GM18951 (cell line): Measurements from ENCODE around the gene SYMPK.

Source experiments
- POLR2A ChIP-seq: IDR thresholded peaks from 4 replicates; pipeline ENCODE4 v1.6.1; 2011; ENCODE audit warnings: mild to moderate bottlenecking; ENCODE audit not compliant: insufficient read length, insufficient read depth; ENCODE audit errors: extremely low read depth
- in situ Hi-C: fragments of 300-500 bp; cut with MboI; formaldehyde crosslinking; loops from one replicate; pipeline ENCODE4 v1.12.0; 2022; ENCODE audit warnings: low sequenced_read_pairs, mixed read lengths, inconsistent platforms; ENCODE audit not compliant: unreplicated experiment

SYMPK gene

DNA sequence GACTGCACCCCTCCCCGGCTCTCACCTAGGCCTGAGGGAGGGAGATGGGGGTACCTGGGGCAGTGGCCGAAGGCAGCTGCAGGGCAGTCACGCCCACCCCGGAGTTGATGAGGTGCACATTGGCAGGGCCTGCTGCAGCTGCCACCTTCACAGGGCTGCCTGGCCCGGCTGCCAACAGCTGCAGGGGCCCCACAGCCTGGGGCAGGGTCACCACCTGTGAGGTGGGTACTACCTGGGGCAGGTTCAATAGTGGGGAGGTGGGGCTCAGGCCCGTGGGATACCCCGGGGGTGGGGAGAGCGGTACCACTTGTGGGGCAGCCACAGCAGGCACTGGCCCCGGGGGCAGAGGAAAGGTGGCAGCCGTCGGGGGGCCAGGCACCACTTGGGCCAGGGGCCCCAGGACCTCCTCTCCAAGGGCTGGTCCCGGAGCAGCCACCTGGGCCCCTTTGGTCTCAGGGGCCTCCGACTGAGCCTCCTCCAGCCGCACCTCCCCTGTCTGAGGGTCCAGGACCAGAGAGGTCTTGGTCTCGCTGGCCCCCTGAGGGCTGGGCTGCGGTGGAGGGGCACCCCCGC lies 96.6 kb downstream of the SYMPK start:
- in situ Hi-C loops, result no loop called here
- no peak for TF ChIP-seq POLR2A

DNA sequence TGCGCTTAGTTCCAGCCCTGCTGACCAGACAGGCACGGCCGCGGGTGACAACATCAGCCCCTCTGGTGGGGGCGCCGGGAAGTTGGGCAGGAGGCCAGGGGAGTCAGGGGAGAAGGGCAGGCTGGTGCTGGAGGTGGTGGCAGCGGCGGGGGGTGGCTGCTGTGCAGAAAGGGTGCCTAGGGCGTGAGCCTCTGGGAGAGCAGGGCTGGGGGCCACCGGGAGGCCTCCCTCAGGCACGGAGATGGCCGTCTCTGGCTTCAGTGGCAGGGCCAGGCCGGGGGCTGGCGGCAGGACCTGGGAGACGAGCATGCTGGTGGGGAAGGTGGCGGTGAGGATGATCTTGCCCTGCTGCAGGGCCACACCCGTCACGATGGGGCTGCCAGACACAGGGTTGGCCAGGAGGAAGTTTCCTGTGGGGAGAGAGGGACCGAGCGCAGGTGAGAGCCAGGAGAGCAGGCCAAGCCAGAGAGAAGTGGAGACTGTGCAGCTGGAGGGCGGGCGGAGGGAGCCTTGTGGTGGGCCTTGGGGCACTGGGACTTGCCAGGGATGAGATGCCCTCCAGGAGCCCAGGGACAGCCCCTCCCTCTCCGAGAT lies 97.1 kb downstream of the SYMPK start:
- no peak for TF ChIP-seq POLR2A
- in situ Hi-C loops, result no loop called here
